Epidermal melanocyte (primary cell): ENCODE data around the gene NAPB.

ENCODE experiments used
- DNase-seq: peaks from one replicate; pipeline ENCODE4 v3.0.0; 2011; ENCODE audit warnings: low spot score; ENCODE audit not compliant: insufficient read length

Gene NAPB

GRCh38 chr20:23438661-23439060 lies 17.4 kb upstream of the NAPB start:
- DNase-seq, result no peak

GRCh38 chr20:23437126-23437899 lies 16.0 kb upstream of the NAPB start:
- no peak for DNase-seq

- DNase-seq, result no peak
These were observed 15.4 kb upstream of the NAPB start for GRCh38 chr20:23436681-23437080.

GRCh38 chr20:23435626-23436539 lies 14.6 kb upstream of the NAPB start:
- no peak for DNase-seq

- no peak for DNase-seq
These were observed 13.4 kb upstream of the NAPB start for GRCh38 chr20:23434521-23435313.

- DNase-seq, result no peak
These were observed 12.3 kb upstream of the NAPB start for GRCh38 chr20:23433628-23434027.

- no peak for DNase-seq
These were observed 3.8 kb upstream of the NAPB start for GRCh38 chr20:23425129-23425528.

GRCh38 chr20:23419995-23420901 lies 1.0 kb downstream of the NAPB start:
- DNase-seq, result no peak

- DNase-seq, result no peak
These were observed 1.7 kb downstream of the NAPB start for GRCh38 chr20:23419657-23419994.

- DNase-seq, result no peak
These were observed 3.4 kb downstream of the NAPB start for GRCh38 chr20:23417861-23418260.

GRCh38 chr20:23415959-23416583 lies 5.2 kb downstream of the NAPB start:
- no peak for DNase-seq

- no peak for DNase-seq
These were observed 5.7 kb downstream of the NAPB start for GRCh38 chr20:23415555-23415954.

- DNase-seq, result no peak
These were observed 6.6 kb downstream of the NAPB start for GRCh38 chr20:23414526-23415188.

GRCh38 chr20:23413862-23414422 lies 7.3 kb downstream of the NAPB start:
- no peak for DNase-seq

- no peak for DNase-seq
These were observed 9.3 kb downstream of the NAPB start for GRCh38 chr20:23412026-23412425.

GRCh38 chr20:23410916-23411695 lies 10.2 kb downstream of the NAPB start:
- DNase-seq, result no peak

GRCh38 chr20:23409800-23410199 lies 11.5 kb downstream of the NAPB start:
- no peak for DNase-seq

GRCh38 chr20:23408957-23409356 lies 12.3 kb downstream of the NAPB start:
- DNase-seq, result no peak
